Duodenal mucosa (tissue), 2 donors: ENCODE measurements around the gene IRF2.

Experiments used
- H3K27ac ChIP-seq: one replicate; pipeline ENCODE4 v1.7.0; 2013; ENCODE audit warnings: low read depth, low read length
- H3K27me3 ChIP-seq, 2 donors: one replicate each; pipeline ENCODE4 v1.7.0; 2013; ENCODE audit warnings: low read length in 2 of 2, control low read depth in 1 of 2; ENCODE audit not compliant: insufficient read depth in 2 of 2, control insufficient read depth in 1 of 2
- H3K36me3 ChIP-seq, 2 donors: one replicate each; pipeline ENCODE4 v1.7.0; 2013; ENCODE audit warnings: low read length in 2 of 2, control low read depth in 1 of 2; ENCODE audit not compliant: insufficient read depth in 2 of 2, control insufficient read depth in 1 of 2
- H3K4me1 ChIP-seq, 2 donors: one replicate each; pipeline ENCODE4 v1.7.0; 2013; ENCODE audit warnings: low read length in 2 of 2, control low read depth in 1 of 2; ENCODE audit not compliant: insufficient read depth in 2 of 2, control insufficient read depth in 1 of 2
- H3K4me3 ChIP-seq, 2 donors: one replicate each; pipeline ENCODE4 v1.7.0; 2013; ENCODE audit warnings: low read length in 2 of 2, low read depth in 1 of 2
- H3K9ac ChIP-seq, 2 donors: one replicate each; pipeline ENCODE4 v1.7.0; 2013; ENCODE audit warnings: low read length in 2 of 2, low read depth in 1 of 2
- H3K9me3 ChIP-seq, 2 donors: one replicate each; pipeline ENCODE4 v1.7.0; 2013; ENCODE audit warnings: low read length in 2 of 2, control low read depth in 1 of 2; ENCODE audit not compliant: control insufficient read depth in 1 of 2

IRF2 gene

DNA sequence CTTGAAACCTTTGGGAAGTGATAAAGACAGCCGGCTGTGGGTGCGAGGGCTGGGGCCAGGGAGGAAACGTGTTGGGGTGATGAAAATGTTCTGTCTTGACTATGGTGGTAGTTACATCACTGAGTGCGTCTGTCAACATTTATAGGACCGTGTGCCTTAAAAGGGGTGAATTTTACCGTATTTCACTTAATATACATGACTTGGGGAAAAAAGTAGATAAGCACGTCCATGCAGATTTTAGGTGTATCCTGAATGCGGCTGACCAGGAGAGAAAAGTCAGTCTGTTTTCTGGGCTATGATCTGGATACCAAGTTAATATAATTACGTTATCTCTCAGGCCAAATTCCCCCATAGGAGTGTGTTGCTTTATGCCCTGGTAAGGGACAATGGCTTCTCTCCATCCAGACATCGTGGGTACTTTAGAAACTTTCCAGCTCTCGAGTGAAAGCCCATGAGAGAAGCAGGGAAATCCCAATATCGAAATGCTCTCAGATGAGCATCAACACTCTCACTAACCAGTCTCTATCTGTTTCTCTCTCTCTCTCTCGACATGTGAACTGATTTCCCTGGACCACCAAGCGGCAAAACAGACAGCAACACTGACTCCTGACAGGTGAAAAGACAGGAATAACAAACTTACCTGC, 71.5 kb downstream of the IRF2 start:
- no peak overlapping the region for H3K4me3 ChIP-seq
- H3K36me3 ChIP-seq: peaks cover 32 to 67% of the 10 kb centered on the region in 2 donors
- no peaks in the 10 kb centered on the region for H3K9me3 ChIP-seq
- no peak overlapping the region for H3K9ac ChIP-seq
- no peaks in the 10 kb centered on the region for H3K27me3 ChIP-seq
- peaks cover 10 to 30% of the 10 kb centered on the region in 2 donors for H3K4me1 ChIP-seq
- no peak overlapping the region for H3K27ac ChIP-seq

DNA sequence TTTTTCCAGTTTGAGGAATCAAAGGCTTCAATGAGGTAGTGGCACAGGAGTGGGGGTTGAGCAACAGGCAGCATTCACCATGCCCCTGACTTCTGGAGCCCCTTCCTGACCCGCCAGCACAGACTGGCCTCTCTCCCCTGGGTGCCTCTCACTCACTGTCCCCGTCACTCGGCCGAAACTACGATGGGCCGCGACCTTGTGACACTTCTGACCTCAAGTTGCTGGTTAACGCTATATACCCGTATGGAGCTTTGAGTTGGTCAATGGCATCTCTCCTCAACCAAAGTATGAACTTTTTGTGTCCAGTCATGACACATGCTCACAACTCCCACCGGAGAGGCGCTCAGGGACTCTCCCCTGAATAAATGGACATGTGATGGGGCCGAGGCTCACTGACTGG, 72.1 kb downstream of the IRF2 start:
- no peak overlapping the region for H3K27ac ChIP-seq
- H3K9ac ChIP-seq: no peak overlapping the region

GRCh38 chr4:184401397-184402171, 72.8 kb downstream of the IRF2 start:
- peaks cover 0 to 18% of the 10 kb centered on the region in 2 donors for H3K4me1 ChIP-seq
- no peaks in the 10 kb centered on the region for H3K9me3 ChIP-seq
- H3K27ac ChIP-seq: no peak overlapping the region
- peaks cover 37 to 79% of the 10 kb centered on the region in 2 donors for H3K36me3 ChIP-seq
- H3K27me3 ChIP-seq: no peaks in the 10 kb centered on the region
- no peak overlapping the region for H3K4me3 ChIP-seq
- H3K9ac ChIP-seq: no peak overlapping the region

More for the DNA sequence above, 72.1 kb downstream of the IRF2 start:
- peaks cover 4 to 25% of the 10 kb centered on the region in 2 donors for H3K4me1 ChIP-seq
- H3K27me3 ChIP-seq: no peaks in the 10 kb centered on the region
- H3K9me3 ChIP-seq: no peaks in the 10 kb centered on the region
- no peak overlapping the region for H3K4me3 ChIP-seq
- H3K36me3 ChIP-seq: peaks cover 32 to 73% of the 10 kb centered on the region in 2 donors

DNA sequence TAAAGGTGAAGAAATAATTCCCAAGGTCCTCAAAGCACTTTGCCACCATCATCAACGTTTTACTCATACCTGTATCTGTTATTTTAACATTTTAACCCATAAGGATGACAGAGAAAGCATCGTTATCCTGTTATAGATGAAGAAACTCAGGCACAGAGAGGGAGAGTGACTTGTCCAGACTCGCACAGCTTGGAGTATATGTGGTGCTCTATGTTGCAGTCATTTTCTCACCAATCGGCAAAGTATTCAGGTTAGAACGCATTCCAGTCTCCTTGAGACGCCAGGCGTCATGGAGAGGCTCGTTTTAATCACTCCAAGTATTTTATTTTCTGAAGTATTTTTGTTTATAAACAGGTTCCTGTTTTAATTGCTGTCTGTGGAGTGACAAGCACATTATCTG, 73.5 kb downstream of the IRF2 start:
- Histone ChIP-seq H3K4me1 (peaks cover 3 to 15% of the 10 kb centered on the region in 2 donors), H3K36me3 (peaks cover 36 to 84% of the 10 kb centered on the region in 2 donors), H3K27ac (no peak overlapping the region)

GRCh38 chr4:184400375-184400870, 73.9 kb downstream of the IRF2 start:
- Histone ChIP-seq H3K9ac (no peak overlapping the region), H3K27ac (no peak overlapping the region), H3K9me3 (no peaks in the 10 kb centered on the region), H3K4me1 (peaks cover 3 to 12% of the 10 kb centered on the region in 2 donors), H3K27me3 (no peaks in the 10 kb centered on the region), H3K36me3 (peaks cover 33 to 84% of the 10 kb centered on the region in 2 donors), H3K4me3 (no peak overlapping the region)

More for the DNA sequence above, 73.5 kb downstream of the IRF2 start:
- no peaks in the 10 kb centered on the region for H3K9me3 ChIP-seq
- no peak overlapping the region for H3K4me3 ChIP-seq
- no peaks in the 10 kb centered on the region for H3K27me3 ChIP-seq
- H3K9ac ChIP-seq: no peak overlapping the region

- Histone ChIP-seq H3K27me3 (no peaks in the 10 kb centered on the region), H3K4me3 (no peak overlapping the region), H3K9ac (no peak overlapping the region), H3K4me1 (peaks cover 3 to 12% of the 10 kb centered on the region in 2 donors), H3K9me3 (no peaks in the 10 kb centered on the region), H3K36me3 (peaks cover 36 to 82% of the 10 kb centered on the region in 2 donors), H3K27ac (no peak overlapping the region)
These were observed 74.8 kb downstream of the IRF2 start for GRCh38 chr4:184399512-184399908.

DNA sequence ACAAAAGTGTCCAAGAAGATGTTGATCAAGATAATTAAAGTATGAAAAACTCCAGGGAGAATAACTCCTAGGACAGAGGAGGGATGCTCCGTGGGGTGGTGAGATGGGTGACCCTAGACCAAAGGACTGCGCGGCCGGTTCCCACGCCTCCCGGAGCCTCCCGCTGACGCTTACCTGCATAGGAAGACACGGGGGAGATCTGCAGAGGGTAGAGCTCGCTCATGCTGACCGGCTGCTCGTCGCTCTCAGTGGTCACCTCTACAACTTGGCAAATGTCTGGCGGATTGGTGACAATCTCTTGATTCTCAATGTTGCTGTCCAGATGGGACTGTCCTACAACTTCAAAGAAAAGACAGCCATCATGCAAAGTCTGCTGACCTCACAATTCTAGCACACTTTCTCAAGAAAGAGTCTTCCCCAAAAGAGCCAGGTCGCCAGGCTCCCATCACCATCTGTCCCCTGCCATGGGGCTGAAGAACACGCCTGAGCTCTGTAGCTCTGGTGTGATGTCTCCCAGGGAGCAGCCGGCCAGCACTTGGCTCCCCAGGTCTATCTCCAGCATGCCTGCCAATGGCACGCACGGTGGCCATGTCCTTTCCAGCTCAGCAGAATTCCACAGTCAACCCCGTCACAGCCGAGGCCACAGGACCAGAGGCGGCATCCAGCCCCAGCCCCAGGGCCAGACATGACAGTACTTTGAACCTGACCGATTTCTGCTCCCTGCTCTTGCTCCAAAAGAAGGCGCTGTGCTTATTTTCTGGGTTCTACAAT, 75.4 kb downstream of the IRF2 start:
- H3K27ac ChIP-seq: no peak overlapping the region
- H3K36me3 ChIP-seq: peaks cover 40 to 83% of the 10 kb centered on the region in 2 donors
- H3K4me3 ChIP-seq: no peak overlapping the region
- no peaks in the 10 kb centered on the region for H3K9me3 ChIP-seq
- H3K27me3 ChIP-seq: no peaks in the 10 kb centered on the region
- peaks cover 7 to 10% of the 10 kb centered on the region in 2 donors for H3K4me1 ChIP-seq
- no peak overlapping the region for H3K9ac ChIP-seq

GRCh38 chr4:184397516-184398163, 76.7 kb downstream of the IRF2 start:
- Histone ChIP-seq H3K27ac (no peak overlapping the region), H3K4me3 (no peak overlapping the region), H3K9ac (no peak overlapping the region), H3K36me3 (peaks cover 38 to 86% of the 10 kb centered on the region in 2 donors), H3K9me3 (no peaks in the 10 kb centered on the region), H3K27me3 (no peaks in the 10 kb centered on the region), H3K4me1 (peaks cover 4 to 7% of the 10 kb centered on the region in 2 donors)

- Histone ChIP-seq H3K27ac (no peak overlapping the region), H3K4me3 (no peak overlapping the region), H3K27me3 (no peaks in the 10 kb centered on the region), H3K9me3 (no peaks in the 10 kb centered on the region), H3K36me3 (peaks cover 42 to 86% of the 10 kb centered on the region in 2 donors), H3K4me1 (peaks cover 4 to 7% of the 10 kb centered on the region in 2 donors), H3K9ac (no peak overlapping the region)
These were observed 77.5 kb downstream of the IRF2 start for GRCh38 chr4:184396570-184397515.
